C1 segment of cervical spinal cord (tissue), 14 donors: ENCODE results near the gene RPS15A.
"Not testable (repeated sequence)": the region's sequence is repeated elsewhere in the genome, so short reads cannot be mapped to it uniquely, and the experiment has no call there.

Source experiments
- DNase-seq, 14 donors: peaks; one replicate each; lab custom pipeline; 2025; lab: John Stamatoyannopoulos, UW

The RPS15A gene

DNA sequence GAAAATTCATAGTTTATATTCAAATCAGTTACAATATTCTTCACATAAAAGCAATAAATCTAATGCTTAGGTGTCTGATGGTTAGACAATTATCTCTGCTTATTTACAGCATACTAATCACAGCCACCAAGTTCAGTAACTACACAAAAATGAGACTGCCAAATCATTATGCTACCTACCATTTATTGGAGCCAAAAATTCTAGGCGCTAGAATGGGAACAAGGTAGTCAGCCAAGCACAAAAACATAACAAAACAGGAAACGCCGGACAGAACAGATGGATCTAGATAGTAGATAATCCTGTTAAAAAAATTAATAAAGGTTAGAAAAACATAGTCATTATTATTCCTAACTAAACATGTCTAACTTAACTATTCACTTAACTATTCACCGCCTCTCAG is 7.6 kb upstream of the RPS15A start:
- peak in 1 of 14 donors; percentile 88 for DNase-seq

DNA sequence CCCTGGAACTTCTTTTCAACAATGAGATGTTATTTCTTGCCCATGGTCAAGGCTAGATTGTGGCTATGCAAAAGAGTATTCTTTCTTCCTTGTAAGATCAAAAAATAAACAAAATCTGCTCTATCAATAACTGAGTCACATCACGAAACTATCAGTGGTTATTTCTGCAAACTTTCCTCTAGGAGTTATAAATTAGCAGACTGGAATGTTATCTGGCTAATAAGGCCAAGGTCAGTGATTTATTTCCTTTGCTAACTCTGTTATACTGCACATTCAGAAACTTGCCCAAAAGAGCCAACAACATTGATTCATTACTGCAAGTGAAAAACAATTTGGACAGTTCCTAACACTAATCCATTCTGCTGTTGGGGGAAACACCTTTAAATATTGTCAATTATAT is 6.2 kb upstream of the RPS15A start:
- no peak for DNase-seq

DNA sequence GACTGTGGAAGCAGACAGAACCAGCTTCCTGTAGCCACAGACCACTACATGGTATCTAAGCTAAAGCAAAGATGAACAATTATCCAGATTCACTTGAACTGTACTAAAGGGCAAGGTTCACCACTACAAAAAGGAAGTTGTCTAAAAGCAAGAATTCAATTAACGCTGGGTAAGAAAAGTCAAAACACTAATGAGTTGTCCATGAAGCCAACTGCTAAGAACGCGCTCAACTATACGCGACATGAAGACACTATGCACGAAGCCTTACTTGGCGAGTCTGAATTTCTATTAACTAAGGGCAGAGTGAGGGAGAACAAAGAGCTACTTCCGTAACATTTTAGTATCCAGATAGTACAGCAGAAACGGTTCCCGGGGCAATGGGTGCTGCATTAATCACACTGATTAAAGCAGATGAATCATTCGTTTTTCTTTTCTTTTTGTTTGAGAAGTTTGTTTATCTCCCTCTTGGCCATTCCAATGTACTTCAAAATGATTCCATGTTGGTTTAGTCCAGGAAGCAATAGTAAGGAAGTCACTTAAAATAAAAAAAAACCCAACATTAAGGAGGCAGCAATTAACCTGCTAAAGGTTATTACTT is 2.8 kb upstream of the RPS15A start:
- no peak for DNase-seq

DNA sequence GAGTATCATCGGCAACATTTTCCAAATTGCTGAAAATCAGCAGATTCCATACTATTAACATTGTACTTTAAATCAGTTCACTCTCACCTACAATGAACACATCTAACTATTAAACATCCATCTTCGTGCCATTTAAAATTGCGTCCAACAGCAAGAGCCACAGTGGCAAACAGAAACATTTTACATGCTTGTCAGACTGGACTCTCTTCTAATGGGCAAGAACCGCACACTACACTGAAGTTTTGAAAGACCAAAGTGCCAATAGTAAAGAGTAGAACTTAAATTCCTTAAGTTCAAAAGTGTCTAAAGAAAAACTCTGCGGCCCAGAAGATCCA is 652 bp downstream of the RPS15A start:
- DNase-seq = no peak

DNA sequence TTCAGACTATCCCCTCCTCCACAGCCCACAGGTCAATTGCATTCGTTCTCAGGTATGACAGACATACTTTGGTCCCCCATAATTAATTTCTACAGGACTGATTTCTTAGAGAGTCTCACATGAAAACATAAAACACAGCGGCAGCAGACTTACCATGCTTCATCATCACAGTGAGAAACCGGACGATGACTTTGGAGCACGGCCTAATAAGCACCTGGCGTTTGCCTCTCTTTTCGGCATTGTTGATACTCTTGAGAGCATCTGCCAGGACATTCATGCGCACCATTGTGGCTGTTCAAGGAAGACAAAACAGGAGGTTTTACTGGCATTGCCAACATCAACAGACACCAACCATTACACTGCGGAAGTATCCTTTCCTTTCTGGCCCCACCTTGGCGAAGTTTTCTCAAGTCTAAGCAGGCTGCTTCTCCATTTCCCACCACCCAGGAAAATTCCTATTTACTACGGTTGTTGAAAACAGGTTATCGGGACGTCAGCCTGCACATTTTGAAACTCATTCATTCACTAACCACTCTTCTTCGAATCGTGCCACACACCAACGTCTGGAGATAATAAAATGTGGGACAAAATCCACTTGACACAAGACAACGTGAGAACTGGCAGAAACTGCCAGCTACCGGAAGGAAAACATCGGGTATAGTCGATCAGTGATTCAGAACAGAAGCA is 1.2 kb downstream of the RPS15A start:
- DNase-seq = peak in 1 of 14 donors; percentile 13

DNA sequence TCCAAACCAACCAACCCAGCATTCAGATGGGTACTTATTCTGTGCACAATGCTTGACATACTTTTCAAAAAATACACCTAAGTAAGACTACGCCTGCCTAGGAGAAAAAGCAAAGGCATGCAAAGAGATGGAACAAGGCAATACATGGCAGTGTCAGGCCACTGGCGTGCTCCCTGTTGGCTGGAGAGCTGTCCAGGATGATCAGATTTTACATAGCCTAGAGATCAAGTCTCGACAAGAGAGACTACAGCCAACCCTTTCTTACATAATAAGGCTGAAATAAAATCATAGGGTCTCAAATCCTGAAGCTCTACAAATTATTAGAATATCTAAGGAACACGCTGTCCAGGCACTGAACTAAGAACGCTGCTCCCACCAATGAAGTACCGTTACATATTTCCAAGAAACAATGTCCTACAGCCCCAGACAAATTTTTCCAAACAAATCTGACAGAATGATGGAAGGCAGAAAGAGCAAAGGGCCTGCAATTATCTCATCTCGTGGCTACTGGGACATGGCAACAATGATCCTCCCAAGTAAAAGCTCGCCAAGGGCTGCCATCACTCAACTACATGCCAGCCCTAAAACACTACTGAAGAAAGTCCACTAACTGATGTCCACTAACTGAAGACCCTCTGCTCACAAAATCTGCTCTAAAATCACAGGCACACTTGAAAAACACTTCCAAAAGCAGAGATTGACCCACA is 5.1 kb downstream of the RPS15A start:
- no peak for DNase-seq

DNA sequence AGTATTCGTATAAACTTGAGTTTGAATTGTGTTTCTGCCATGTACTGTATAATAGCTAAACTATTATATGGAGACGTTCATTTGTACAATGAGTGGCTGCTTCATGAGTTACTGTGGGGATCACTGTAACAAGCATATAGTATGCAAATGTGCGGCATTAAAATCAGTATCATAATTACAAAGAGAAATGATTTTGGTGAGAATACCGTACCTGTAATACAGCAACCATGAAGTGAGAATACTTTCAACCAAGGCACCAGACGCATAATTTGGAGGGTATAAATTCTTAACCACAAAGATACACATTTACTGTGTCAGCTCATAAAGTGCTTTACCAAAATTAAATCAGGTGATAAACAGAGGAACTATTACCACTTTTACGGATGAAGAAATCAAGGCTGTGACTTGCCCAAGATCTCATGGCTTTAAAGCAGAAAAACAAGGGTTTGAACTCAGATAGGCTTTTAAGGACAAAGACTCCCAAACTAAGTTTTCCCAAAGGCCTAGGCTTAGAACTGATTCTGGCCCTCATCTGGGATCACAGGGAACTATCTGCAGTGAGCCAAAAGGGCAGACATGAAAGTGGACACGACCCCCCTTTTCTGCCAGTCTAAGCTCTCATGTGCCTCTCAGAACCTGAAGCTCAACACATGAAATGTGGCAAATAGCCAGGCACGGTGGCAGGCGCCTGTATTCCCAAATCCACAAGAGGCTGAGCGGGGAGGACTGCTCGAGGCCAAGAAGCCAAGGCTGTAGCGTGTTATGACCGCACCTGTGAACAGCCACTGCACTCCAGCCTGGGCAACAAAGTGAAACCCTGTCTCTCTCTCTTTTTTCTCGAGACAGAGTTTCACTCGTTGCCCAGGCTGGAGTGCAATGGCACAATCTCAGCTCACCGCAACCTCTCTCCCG is 6.4 kb downstream of the RPS15A start:
- no peak for DNase-seq

DNA sequence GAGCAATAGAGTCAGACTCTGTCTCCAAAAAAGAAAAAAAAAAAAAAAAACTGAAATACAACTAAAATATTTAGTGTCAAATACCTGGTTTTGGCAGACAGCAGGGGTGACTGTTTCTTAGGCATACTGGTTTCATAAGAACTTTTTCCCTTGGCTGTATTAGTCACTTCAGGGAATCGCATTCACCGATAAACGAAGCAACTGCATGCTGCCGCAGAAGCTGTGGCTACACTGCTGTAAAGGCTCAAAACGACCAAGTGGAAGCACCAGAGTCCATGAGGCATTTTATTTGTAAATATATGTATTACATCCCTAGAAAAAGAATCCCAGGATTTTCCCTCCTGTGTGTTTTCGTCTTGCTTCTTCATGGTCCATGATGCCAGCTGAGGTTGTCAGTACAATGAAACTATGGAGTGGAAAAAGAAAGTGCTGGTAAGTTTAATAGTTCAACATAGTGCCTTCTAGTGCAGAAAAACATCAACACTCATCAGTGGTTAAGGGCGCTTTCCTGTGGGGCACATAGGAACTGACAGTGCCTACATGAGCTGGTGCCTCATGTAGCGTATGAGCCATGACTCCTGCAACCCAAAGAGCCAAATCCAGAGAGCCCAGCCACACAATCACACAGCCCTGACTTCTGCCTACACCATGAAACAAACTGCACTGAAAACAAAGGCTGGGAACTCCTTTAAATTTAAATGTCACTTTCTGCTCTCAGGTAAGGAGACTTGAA is 7.3 kb downstream of the RPS15A start:
- no peak for DNase-seq

DNA sequence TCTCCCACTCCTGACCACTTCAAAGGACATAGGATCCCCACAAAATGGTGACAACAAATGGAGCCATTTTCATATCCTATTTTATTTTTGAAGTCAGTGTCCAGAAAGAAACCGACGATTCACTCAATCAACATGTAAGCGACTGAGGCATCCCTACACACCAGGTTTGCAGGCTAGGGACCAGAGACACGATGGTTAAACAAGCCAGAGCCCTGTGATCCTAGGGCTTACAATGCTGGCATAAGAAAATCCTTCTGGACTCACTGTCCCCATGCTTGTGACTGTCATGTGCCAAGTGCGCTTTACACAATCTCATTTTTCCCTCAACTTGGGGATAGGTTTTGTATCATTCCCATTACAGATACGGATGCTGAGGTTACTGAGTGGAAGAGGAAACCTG is 8.9 kb downstream of the RPS15A start:
- not testable (repeated sequence) for DNase-seq

DNA sequence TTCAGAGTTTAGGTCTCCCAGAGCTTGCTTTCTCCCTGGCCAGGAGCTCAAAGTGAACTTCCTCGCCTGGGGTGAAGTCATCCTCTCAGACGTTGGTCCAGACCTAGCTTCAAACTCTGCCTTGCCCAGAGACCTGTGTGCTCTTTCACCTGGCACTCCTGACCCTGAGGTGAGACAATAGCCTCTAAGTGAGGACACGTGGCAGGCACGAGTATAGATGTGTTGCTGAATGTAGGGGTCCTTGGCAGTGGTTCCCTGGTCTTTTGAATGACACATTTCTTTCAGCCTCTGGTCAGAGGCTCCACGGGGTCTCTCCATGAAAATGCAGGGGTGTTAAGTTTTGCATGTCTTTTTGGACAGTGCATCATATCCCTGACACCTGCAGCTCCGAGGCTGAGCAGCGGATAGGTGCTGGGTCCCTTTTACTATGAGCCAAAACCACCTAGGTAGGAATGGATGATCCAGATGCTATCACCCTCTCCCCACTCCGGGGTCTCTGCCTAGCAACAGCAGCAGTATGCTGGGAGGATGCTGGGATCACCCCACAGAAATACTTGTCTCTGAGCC is 9.6 kb downstream of the RPS15A start:
- DNase-seq = not testable (repeated sequence)

DNA sequence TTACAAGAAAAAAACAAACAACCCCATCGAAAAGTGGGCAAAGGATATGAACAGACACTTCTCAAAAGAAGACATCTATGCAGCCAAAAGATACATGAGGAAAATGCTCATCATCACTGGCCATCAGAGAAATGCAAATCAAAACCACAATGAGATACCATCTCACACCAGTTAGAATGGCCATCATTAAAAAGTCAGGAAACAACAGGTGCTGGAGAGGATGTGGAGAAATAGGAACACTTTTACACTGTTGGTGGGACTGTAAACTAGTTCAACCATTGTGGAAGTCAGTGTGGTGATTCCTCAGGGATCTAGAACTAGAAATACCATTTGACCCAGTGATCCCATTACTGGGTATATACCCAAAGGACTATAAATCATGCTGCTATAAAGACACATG is 12.5 kb downstream of the RPS15A start:
- DNase-seq = not testable (repeated sequence)

DNA sequence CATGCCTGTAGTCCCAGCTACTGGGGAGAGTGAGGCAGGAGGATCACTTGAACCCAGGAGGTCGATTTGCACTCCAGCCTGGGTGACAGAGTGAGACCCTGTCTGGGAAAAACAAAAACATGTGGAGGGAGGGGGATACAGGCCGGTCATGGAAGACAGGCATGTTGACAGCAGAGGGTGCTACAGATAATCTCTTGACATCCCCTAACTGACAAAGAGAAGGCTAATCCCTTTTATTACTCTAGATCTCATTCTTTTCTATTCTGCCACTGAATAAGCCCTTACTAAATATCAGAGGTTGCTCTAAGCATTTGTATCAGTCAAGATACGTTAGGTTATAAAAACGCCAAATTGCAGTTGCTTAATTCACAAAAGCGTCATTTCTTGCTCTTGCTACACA is 13.8 kb downstream of the RPS15A start:
- not testable (repeated sequence) for DNase-seq

DNA sequence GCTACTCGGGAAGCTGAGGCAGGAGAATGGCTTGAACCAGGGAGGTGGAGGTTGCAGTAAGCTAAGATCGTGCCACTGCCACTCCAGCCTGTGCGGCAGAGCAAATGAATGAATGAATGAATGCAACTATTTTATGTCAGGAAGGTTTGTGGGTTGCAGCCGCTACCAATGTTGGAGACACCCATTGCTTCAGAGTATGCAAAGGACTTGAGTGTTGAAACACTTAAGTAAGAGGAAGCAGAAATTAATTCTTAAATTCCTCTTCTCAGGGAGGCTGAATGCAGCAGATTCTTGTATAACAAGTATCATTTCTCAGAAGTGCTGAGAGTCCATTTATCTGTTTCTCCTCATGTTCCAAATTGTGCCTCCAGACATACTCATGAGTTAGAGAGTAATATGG is 15.5 kb downstream of the RPS15A start:
- not testable (repeated sequence) for DNase-seq

DNA sequence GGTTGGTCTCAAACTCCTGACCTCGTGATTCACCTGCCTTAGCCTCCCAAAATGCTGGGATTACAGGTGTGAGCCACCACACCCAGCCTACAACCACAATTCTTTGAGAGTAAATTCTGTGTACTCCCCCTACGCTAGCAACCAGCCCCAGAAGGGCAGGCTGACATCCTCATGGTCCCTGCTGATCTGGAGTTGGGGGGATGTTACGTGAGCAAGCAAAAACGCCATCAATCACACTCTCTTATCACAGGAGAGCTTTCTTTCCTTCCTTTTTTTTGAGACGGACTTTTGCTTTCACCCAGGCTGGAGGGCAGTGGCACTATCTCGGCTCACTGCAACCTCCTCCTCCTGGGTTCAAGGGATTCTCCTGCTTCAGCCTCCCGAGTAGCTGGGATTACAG is 18.0 kb downstream of the RPS15A start:
- not testable (repeated sequence) for DNase-seq

DNA sequence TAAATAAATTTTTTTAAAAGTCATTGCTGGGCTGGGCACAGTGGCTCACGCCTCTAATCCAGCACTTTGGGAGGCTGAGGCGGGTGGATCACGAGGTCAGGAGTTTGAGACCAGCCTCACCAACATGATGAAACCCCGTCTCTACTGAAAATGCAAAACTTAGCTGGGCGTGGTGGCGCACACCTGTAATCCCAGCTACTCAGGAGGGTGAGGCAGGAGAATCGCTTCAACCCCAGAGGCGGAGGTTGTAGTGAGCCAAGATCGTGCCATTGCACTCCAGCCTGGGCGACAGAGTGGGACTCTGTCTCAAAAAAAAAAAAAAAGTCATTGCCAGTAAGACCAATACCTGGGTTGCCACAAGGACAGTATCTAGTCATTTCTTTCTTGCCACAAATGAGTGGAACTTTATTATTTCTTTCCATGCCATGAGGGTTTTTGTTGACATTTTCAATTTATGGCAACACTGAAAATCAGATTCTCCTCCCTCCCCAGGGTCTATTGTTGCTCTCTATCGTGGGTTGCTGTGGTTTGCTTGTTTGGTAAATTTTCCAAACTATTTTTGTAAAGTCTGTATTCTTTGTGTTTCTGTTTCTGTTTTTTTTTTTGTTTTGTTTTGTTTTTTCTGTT is 19.7 kb downstream of the RPS15A start:
- DNase-seq = not testable (repeated sequence)

DNA sequence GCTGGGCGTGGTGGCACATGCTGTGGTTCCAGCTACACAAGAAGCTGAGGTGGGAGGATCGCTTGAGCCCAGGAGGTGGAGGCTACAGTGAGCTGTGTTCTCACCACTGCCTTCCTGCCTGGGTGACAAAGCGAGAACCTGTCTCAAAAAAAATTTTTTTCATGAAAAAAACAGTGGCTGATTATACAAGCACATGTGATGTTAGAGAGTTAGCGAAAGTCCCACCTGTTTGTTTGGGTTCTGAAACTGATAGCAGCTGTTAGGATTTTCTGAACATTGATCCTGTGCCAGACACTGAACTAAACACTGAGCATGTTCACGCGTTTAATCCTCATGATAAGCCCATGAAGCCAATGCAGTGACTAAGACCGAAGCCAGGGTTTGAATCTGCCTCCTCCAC is 22.9 kb downstream of the RPS15A start:
- not testable (repeated sequence) for DNase-seq

DNA sequence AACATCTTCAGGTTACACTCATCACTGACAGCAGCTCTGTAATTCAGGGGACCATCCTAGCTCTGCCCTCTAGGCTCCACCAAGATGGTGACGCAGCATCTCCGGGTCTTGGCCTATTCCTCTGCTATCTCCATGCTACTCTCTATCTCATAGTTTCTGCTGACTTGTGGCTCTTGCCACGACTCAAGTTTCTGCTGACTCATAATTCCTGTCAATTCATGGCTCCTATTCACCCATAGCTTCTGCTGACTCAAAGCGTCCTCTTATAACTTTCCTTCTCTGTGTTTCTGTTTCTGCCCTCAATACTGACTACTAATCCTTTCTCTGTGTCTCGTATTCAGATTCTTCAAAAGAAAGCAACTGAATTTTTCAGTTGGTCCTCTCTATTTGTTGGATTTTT is 27.4 kb downstream of the RPS15A start:
- DNase-seq = not testable (repeated sequence)

DNA sequence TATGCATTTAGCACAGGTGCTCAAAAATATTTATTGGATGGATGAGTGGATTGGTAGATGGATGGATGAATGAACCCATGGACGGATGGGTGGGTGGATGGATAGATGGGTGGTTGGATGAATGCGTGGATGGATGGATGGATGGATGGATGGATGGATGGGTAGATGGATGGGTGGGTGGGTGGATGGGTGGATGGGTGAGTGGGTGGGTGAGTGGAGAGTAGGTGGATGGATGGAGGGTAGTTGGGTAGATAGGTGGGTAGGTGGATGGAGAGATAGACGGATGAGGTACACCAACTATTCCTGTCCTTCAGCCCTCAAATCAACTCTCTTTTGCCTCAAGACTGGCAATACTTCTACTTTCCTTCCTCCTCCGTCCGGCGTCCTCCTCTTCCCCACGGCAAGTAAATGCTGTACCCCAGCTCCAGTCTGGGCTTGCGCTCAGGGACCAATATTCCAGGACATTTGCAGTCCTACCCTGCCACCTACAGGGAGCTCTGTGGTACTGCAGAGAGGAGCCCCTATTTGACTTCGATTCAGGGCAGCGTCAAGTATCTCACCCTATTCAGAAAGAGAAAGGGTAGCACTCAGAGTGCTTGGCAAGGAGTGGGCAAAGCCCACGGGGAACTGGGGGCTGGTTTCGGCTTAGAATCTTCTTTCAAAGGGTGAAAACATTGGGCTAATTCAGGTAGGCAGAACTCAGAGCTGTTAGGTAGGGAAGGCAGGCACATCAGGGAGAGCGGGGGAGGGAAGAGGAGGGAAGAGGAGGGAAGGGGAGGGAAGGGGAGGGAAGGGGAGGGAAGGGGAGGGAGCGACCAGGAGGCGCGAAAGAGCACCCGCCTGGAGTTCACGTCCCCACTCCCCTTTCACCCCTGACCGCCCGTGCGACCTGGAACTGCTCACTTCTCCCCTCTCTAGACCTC is 30.3 kb downstream of the RPS15A start:
- DNase-seq = peak in 8 of 14 donors; percentile 0 to 12 (median 4)

DNA sequence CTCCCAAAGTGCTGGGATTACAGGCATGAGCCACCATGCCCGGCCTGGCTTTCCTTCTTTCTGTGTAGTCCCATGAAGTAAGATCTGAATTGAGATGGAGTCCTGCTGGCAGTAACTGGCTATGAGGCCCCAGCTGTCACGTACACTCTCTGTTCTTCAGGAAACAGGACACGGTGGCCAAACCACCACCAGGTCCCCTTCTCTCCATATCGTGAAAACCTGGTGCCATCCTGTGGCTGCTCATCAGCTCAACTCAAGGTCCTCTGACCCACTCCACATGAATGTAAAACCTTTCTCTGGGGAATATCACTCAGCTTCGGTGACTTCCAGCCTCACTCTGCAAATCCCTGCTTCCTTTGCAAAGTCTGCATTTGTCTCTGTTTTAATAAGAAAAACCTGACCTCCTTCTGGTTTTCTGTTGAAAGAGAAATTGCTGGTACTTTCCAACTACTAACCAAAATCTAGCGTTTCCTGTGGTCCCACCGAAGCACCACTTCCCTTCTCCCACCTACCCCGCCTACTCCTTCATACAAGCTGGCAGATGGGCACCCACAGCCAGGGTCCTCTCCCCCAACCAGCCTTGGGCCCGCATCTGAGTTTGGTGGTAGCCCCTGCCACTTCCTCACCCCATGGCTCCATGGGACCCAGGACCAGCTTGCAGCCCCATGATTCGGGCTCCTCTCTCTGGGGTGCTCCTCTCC is 32.0 kb downstream of the RPS15A start:
- not testable (repeated sequence) for DNase-seq
